HG03558 (cell line): ENCODE data around the gene LAIR1.
"Not testable (repeated sequence)": the region's sequence is repeated elsewhere in the genome, so short reads cannot be mapped to it uniquely, and the experiment has no call there.

Experiments
- ATAC-seq: cut with Tn5 transposase; IDR thresholded peaks from one replicate; pipeline ENCODE4 v1.9.1; 2021; ENCODE audit warnings: moderate number of reproducible peaks; ENCODE audit not compliant: unreplicated experiment; ENCODE audit errors: extremely low read depth

LAIR1 gene

DNA sequence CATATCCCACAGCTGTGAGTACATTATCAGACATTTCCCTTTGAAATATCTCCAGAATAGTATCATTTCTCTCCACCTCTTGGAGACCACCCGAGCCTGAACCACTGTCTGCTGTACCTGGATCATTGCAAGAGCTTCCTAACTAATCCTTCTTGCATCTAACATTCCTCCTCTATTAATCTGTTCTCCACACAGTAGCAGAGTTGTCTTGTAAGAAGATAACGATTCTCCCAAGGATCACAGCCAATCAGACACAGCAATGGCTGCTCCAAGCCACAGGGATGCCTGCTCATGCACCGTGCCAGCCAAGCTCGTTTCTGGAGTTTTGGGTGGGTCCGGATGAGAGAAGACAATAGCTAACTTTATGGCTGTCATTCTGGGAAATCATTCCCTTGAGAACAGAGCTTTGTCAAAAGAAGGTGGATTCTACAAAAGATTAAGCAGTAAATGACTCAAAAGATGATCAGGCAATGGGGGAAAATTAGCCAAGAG lies 14.5 kb upstream of the LAIR1 start:
- ATAC-seq: no peak

GRCh38 chr19:54376610-54377285 lies 12.0 kb upstream of the LAIR1 start:
- ATAC-seq: no peak

GRCh38 chr19:54375181-54375938 lies 10.6 kb upstream of the LAIR1 start:
- not testable (repeated sequence) for ATAC-seq

- ATAC-seq: no peak
Observed at GRCh38 chr19:54373781-54374631, 9.3 kb upstream of the LAIR1 start.

DNA sequence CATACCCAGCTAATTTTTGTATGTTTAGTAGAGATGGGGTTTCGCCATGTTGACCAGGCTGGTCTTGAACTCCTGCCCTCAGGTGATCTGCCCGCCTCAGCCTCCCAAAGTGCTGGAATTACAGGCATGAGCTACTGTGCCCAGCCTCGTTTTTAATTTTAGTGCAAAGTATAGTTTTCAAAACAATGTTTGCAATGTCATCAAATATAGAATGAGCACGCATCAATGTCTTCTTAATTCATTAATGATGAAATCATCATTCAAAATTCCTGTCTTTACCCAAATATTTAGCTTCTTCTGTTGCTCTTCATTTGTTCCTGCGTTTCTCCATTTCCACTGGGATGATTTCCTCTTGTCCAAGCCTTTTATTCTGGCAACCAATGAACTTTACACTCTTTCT lies 6.7 kb upstream of the LAIR1 start:
- ATAC-seq: not testable (repeated sequence)

GRCh38 chr19:54370434-54370796 lies 5.7 kb upstream of the LAIR1 start:
- ATAC-seq: not testable (repeated sequence)

DNA sequence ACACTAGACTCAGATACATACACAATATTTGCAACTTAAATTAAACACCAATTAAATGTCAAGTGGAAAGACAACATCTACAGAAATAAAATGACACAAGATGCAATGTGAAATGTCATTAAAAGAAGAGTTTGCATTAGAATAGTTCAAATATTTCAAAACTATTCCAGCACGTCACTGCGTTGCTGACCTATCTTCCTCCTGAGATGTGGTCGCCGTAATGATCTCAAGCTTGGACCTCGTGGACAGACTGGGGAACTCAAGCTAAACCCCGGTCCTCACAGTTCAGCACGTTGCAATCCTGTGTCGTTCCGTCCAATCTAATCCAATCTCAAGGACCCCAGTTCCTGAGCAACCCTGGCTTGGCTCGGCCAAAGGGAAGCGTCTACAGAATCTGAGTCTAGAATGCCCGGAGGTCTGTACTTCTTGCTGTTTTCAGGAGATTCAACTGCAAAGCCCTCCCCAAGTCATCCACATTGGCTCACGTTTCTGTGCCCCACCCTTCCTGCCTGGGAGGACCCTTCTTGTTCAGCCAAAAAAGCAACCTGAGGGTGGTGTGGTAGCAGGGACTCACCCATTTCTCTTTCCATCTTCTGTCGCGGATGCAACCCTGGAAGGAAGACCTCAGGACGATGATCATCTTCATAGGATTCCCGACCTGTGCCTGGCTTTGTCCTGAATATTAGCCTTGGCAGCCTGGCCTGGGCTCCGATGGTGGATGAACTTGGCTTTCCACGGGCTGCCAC lies 5.1 kb upstream of the LAIR1 start:
- ATAC-seq: not testable (repeated sequence)

DNA sequence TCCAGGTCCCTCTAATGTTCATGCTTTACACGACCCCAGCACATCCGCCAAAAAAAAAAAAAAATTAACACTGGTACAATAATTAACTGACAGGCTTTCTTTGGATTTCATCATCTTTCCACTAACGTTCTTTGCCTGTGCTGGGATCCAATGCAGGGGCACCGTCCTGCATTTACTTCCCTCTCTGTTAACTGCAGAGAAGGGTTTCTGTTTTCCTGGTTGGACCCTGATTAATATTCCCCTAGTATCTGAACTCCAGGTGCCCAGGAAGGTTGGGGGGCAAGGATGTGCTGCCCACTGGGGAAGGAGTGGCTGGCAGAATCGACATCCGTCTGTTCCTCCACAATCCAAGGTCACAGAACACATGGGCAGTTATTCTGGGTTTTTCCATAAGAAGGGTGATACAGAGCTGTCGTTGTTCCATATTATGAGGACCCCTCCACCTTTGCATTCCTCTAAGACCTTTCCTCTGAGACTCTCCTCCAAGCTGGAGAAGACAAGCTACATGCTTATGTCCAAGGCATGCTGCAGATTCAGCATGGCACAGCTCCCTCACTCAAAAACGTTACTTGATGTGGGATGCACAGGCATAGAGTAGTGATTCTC lies 4.5 kb upstream of the LAIR1 start:
- ATAC-seq: no peak

GRCh38 chr19:54366811-54367210 lies 2.1 kb upstream of the LAIR1 start:
- no peak for ATAC-seq

DNA sequence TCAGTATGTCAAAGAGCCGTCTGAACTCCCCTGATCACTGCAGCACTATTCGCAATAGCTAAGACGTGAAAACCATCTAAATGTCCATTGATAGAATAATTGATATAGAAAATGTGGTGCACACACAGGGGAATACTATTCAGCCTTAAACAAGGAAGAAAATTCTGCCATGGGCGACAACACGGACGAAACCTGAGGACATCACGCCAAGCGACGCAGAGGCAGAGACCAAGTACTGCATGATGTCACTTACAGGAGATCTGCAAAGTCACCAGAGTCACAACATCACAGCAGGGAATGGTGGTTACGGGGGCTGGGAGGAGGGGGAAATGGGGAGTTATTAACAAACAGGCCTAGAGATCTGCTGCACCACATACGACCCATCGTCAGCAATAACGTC lies 1.1 kb upstream of the LAIR1 start:
- ATAC-seq: not testable (repeated sequence)

GRCh38 chr19:54361680-54362422 lies 2.9 kb downstream of the LAIR1 start:
- ATAC-seq: not testable (repeated sequence)

GRCh38 chr19:54359149-54359820 lies 5.4 kb downstream of the LAIR1 start:
- not testable (repeated sequence) for ATAC-seq

DNA sequence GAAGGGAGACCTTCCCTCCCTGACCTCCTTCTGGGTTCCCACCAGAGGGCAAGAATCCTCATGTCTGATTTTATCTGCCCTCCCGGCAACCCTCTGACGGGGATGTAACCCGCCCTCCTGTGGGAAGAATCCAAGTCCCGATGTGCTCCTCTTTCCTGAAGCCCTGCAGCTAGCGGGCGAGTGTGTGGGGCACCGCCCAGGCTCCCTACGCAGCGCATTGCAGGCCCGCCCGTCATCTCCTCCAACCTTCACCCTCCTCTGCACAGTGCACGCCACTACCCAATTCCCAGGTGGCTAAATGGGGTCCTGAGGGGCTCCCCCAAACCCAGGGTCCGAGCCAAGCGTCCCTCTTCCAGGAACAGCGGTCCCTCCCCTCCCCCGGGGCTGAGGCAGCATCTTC lies 7.3 kb downstream of the LAIR1 start:
- ATAC-seq: no peak

GRCh38 chr19:54356444-54357056 lies 8.2 kb downstream of the LAIR1 start:
- ATAC-seq: no peak

GRCh38 chr19:54355675-54356074 lies 9.1 kb downstream of the LAIR1 start:
- ATAC-seq: no peak

DNA sequence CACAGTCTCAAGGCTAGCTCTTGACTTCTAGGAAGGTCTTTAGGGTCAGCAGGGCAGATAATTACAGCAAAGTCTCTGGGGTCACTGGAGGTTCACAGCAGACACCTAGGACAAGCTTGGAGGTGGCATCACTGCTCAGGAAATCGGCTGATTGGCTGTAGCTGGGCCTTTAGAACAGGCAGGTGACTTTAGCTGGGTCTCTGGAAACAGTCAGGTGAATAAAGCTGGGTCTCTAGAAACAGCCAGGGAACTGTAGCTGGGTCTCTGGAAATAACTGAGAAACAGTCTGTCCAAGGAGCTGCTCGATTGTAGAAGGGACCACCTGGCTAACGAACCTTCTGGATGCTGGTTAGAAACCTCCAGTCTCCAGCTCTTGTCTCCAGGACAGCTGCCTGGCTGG lies 10.0 kb downstream of the LAIR1 start:
- no peak for ATAC-seq

GRCh38 chr19:54352546-54352945 lies 12.2 kb downstream of the LAIR1 start:
- no peak for ATAC-seq

- ATAC-seq: no peak
Observed at GRCh38 chr19:54352041-54352440, 12.7 kb downstream of the LAIR1 start.
